D721Med (cell line): Measurements from ENCODE around the gene XRCC3.
"Not testable (repeated sequence)": the region's sequence is repeated elsewhere in the genome, so short reads cannot be mapped to it uniquely, and the experiment has no call there.

ENCODE experiments used
- DNase-seq: peaks from one replicate; pipeline ENCODE4 v3.0.0; 2011; ENCODE audit warnings: low spot score; ENCODE audit not compliant: insufficient read length
- FAIRE-seq: peaks from 2 replicates; lab custom pipeline; 2011; peaks lifted over from hg19 to GRCh38; lab: Jason Lieb, UNC
- TF ChIP-seq, protein P1 (sequence below): IDR thresholded peaks from 2 replicates; pipeline ENCODE4 v1.5.1; 2012; ENCODE audit warnings: mild to moderate bottlenecking, control low read depth; ENCODE audit not compliant: insufficient read depth; ENCODE audit errors: missing control alignments

Gene XRCC3

GRCh38 chr14:103662029-103662428, 53.2 kb downstream of the XRCC3 start:
- no peak for FAIRE-seq
- no peak for DNase-seq
- TF ChIP-seq, protein P1, sequence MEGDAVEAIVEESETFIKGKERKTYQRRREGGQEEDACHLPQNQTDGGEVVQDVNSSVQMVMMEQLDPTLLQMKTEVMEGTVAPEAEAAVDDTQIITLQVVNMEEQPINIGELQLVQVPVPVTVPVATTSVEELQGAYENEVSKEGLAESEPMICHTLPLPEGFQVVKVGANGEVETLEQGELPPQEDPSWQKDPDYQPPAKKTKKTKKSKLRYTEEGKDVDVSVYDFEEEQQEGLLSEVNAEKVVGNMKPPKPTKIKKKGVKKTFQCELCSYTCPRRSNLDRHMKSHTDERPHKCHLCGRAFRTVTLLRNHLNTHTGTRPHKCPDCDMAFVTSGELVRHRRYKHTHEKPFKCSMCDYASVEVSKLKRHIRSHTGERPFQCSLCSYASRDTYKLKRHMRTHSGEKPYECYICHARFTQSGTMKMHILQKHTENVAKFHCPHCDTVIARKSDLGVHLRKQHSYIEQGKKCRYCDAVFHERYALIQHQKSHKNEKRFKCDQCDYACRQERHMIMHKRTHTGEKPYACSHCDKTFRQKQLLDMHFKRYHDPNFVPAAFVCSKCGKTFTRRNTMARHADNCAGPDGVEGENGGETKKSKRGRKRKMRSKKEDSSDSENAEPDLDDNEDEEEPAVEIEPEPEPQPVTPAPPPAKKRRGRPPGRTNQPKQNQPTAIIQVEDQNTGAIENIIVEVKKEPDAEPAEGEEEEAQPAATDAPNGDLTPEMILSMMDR: no peak

DNA sequence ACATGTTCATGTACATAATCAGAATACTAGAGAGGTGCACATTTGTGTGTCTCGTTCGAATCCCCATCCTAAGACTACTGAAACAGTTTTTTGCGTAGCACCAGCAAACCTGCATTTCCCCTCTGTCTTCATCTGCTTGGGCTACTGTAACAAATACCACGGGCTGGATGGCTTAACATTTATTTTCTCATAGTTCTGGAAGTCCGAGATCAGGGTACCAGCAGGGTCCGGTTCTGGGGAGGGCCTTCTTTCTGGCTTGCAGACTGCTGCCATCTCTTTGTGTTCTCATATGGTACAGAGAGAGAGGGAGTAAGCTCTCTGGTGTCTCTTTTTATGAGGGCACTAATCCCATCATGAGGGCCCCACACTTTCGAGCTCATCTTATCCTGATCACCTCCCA, 55.6 kb downstream of the XRCC3 start:
- no peak for FAIRE-seq
- TF ChIP-seq, protein P1: no peak
- DNase-seq: no peak

GRCh38 chr14:103657471-103657870, 57.8 kb downstream of the XRCC3 start:
- FAIRE-seq (no peak), DNase-seq (no peak)
- TF ChIP-seq, protein P1: no peak

DNA sequence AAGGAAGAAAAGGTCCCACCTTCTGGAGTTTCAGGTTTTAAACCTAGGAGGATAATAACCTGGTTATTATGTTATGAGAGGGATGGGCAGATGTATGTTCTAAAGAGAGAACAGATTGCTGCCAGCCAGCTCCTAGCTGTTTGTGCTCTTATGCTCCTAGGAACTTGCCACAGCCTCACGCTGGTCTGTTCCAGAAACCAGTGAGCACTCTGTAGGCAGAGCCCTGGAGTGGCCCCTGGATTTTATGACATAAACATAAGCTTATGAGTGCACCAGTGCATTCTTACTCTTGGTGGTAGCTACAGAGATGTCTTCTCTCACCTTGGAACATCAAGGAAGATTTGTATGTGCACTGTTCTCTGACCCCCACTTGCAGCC, 58.5 kb downstream of the XRCC3 start:
- no peak for DNase-seq
- FAIRE-seq: no peak
- TF ChIP-seq, protein P1: no peak

DNA sequence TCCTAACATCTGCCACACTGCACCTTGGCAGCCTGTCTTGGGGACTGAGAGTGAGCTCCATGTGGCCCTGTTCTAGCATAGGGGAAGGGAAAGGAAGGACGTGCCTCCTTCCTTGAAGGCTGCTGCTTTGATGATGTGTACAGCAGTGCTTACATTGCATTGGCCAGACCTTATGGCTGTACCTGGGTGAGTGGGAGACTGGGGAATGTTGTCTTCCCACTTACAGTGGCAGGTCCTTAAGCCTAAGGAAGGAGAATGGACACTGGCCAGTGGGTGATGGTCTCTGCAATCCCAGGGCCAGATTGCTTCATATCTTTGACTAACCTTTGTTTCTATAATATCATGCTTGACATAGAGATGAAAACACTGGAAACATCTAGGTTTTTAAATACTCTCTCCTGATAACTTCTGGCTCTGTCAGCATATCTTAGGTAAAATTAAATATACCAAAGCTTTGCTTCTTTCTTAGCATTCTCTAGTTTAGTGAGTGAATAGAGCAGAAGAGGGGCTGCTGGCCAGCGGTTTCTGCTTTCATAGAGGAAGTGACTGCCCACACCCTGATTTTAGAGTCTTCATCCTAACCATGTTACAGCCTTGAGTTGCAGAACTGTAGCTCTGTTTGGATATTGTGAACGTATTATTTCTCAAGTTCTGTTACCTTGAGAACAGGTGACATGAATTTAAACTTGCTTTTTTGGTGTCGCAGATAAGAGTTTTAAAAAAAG, 59.1 kb downstream of the XRCC3 start:
- DNase-seq (no peak), FAIRE-seq (no peak)
- TF ChIP-seq, protein P1: no peak

GRCh38 chr14:103654619-103655018, 60.6 kb downstream of the XRCC3 start:
- TF ChIP-seq, protein P1: no peak
- FAIRE-seq: no peak
- DNase-seq: no peak

DNA sequence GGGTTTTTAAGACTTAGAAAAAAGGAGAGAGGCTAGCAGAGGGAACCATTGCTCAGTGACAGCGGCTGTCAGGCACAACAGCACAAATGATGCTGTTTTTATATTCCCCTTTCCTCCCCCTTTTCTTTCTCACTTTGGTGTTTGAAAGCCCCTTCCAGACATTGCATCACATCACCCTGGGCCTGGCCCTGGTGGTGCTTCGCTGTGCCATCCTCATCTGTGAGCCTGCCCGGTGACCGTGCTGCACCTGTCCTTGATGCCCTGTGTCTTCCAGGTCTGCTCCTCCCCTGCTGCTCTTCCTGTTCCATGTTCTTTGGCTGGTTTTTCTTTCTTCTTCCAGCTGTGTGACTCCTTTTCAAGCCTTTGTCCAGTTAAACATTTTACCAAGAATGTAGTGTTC, 61.4 kb downstream of the XRCC3 start:
- FAIRE-seq: no peak
- TF ChIP-seq, protein P1: no peak
- no peak for DNase-seq

DNA sequence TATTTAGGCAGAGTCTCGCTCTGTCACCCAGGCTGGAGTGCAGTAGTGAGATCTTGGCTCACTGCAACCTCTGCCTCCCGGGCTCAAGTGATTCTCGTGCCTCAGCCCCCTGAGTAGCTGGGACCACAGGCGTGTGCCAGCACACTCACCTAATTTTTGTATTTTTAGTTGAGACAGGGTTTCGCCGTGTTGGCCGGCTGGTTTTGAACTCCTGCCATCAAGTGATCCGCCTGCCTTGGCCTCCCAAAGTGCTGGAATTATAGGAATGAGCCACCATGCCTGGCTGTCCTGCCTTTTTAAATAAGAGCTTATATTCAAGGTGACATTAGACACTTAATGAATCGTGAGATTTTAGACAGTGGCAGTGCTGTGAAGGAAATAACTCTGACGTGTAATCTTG, 61.9 kb downstream of the XRCC3 start:
- FAIRE-seq, DNase-seq: not testable (repeated sequence)
